ENCODE measurements around the gene NCR2. TPM values are rescaled to one million over a fixed set of nuclear protein-coding genes. Genes with fewer than 3 reads are reported as not detected.

Gene NCR2
- total RNA-seq, 1 donor from 2014 or later, result not detected

DNA sequence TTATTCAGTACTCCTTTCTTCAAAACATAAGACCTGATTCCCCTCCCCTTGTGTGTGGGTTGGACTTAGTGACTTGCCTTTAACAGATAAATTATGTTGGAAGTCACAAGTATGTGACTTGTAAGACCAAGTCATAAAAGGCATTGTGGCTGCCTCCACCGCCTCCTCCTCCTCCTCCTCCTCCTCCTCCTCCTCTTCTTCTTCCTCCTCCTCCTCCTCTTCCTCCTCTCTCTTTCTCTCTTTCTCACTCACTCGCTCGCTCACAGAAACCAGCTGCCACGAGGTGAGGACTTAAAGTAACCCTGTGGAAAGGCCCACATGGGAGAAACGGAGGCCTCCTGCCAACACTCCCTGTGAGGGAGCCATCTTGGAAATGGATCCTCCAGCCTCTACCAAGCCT lies 64.0 kb downstream of the NCR2 start:
- peaks cover 10% of the 10 kb centered on the region for H3K9me3 Mint-ChIP-seq (ENCODE audit: low read depth)
- peaks cover 1% of the 10 kb centered on the region for H3K36me3 Mint-ChIP-seq (ENCODE audit: insufficient read depth)
- H3K4me1 Mint-ChIP-seq (ENCODE audit: low read depth), result no peaks in the 10 kb centered on the region
- H3K27me3 Mint-ChIP-seq, result peaks cover 53% of the 10 kb centered on the region
- TF ChIP-seq, protein P1, sequence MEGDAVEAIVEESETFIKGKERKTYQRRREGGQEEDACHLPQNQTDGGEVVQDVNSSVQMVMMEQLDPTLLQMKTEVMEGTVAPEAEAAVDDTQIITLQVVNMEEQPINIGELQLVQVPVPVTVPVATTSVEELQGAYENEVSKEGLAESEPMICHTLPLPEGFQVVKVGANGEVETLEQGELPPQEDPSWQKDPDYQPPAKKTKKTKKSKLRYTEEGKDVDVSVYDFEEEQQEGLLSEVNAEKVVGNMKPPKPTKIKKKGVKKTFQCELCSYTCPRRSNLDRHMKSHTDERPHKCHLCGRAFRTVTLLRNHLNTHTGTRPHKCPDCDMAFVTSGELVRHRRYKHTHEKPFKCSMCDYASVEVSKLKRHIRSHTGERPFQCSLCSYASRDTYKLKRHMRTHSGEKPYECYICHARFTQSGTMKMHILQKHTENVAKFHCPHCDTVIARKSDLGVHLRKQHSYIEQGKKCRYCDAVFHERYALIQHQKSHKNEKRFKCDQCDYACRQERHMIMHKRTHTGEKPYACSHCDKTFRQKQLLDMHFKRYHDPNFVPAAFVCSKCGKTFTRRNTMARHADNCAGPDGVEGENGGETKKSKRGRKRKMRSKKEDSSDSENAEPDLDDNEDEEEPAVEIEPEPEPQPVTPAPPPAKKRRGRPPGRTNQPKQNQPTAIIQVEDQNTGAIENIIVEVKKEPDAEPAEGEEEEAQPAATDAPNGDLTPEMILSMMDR (IDR thresholded peaks at IDR 0.05; ENCODE audit: unreplicated experiment), result no peak
- no peak overlapping the region for H3K27ac Mint-ChIP-seq
- no peak overlapping the region for H3K4me3 Mint-ChIP-seq (ENCODE audit: low read depth)
- no peak for DNase-seq (ENCODE audit: low spot score, unreplicated experiment)

Other genes starting within 250 kb of the NCR2 start
- gene TREML1, start 181.3 kb upstream of the NCR2 start, total RNA-seq, result not detected in 2 replicates
- not detected in 2 replicates for gene TREM2, start 172.5 kb upstream of the NCR2 start, total RNA-seq
- gene TREML2, start 134.5 kb upstream of the NCR2 start, total RNA-seq, result not detected in 2 replicates
- gene TREML4, start 107.3 kb upstream of the NCR2 start, total RNA-seq, result not detected in 2 replicates
- gene TREM1, start 48.9 kb upstream of the NCR2 start, total RNA-seq, result not detected in 2 replicates
- gene FOXP4, start 210.8 kb downstream of the NCR2 start, total RNA-seq, result 124 and 137 TPM in 2 replicates

All from progenitor cell of endocrine pancreas (in vitro differentiated cells).